Measurements from ENCODE around the gene SOX5.

DNA sequence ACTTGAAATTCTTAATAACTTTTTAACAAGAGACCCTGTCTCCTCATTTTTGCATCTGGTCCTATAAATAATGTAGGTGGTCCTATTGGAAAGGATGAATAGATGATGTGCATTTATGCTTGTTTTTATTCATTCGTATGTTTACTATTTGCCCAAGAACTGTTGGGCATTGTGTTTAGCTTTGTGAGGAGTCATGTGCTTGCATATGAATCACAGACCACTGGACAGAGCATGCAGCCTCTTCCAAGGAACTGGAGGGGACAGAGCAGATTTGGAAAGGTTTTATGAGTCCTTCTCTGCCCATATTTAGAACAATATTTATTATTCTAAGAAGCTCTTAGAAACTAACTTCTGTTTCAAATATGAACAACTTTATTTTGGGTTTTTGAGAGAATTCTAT lies 414.0 kb downstream of the SOX5 start:
- TF ChIP-seq, protein P1, sequence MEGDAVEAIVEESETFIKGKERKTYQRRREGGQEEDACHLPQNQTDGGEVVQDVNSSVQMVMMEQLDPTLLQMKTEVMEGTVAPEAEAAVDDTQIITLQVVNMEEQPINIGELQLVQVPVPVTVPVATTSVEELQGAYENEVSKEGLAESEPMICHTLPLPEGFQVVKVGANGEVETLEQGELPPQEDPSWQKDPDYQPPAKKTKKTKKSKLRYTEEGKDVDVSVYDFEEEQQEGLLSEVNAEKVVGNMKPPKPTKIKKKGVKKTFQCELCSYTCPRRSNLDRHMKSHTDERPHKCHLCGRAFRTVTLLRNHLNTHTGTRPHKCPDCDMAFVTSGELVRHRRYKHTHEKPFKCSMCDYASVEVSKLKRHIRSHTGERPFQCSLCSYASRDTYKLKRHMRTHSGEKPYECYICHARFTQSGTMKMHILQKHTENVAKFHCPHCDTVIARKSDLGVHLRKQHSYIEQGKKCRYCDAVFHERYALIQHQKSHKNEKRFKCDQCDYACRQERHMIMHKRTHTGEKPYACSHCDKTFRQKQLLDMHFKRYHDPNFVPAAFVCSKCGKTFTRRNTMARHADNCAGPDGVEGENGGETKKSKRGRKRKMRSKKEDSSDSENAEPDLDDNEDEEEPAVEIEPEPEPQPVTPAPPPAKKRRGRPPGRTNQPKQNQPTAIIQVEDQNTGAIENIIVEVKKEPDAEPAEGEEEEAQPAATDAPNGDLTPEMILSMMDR (IDR thresholded peaks at IDR 0.05; ENCODE audit: low read length) = no peak
- TF ChIP-seq EZH2 (optimal IDR thresholded peaks at IDR 0.05; ENCODE audit: low read depth, low read length) = no peak

Data from MM.1S (cell line).